Large intestine (tissue), 3 donors: Measurements from ENCODE around the gene NR1I2. TPM values are rescaled to one million over a fixed set of nuclear protein-coding genes. Genes with fewer than 3 reads are reported as not detected.

Source experiments
- DNase-seq, 2 donors: peaks; one replicate each; pipeline versions ENCODE4 v3.0.0 to v3.0.0-alpha.2; 2013
- H3K27ac ChIP-seq: one replicate; pipeline ENCODE4 v1.5.1; 2013; ENCODE audit warnings: low read length
- H3K27me3 ChIP-seq: 2 replicates; pipeline ENCODE4 v1.6.1; 2013; ENCODE audit warnings: low read length; ENCODE audit not compliant: control insufficient read depth, insufficient read depth
- H3K36me3 ChIP-seq: 2 replicates; pipeline ENCODE4 v1.6.1; 2013; ENCODE audit warnings: low read length; ENCODE audit not compliant: control insufficient read depth, insufficient read depth
- H3K4me1 ChIP-seq: one replicate; pipeline ENCODE4 v1.6.1; 2013; ENCODE audit warnings: low read length; ENCODE audit not compliant: control insufficient read depth, insufficient read depth
- H3K4me3 ChIP-seq: one replicate; pipeline ENCODE4 v1.5.1; 2013; ENCODE audit warnings: low read length
- H3K9me3 ChIP-seq: one replicate; pipeline ENCODE4 v1.6.1; 2013; ENCODE audit warnings: mild to moderate bottlenecking, low read depth, low read length, moderate library complexity; ENCODE audit not compliant: control insufficient read depth
- WGBS: methylation state at CpG from one replicate; pipeline ENCODE4 v1.1.5; 2013; ENCODE audit warnings: low lambda C conversion rate; ENCODE audit not compliant: insufficient coverage; 5-methylcytosine and 5-hydroxymethylcytosine counted together
- polyA plus RNA-seq: library from polyadenylated mRNA; unstranded; fragments of 120-200 nt; gene quantifications from one replicate; pipeline ENCODE4 v1.2.1, GENCODE V29; 2013

NR1I2 gene
- polyA plus RNA-seq, 1 donor = 89.1 TPM

- DNase-seq = no peak
- Histone ChIP-seq H3K27me3 (no peaks in the 10 kb centered on the region), H3K27ac (no peak overlapping the region), H3K4me3 (no peak overlapping the region), H3K36me3 (no peaks in the 10 kb centered on the region), H3K4me1 (no peaks in the 10 kb centered on the region), H3K9me3 (no peaks in the 10 kb centered on the region)
- whole genome bisulfite sequencing = no CpG with 5 or more reads among the region's 3 CpGs
Measured at GRCh38 chr3:119751423-119751822, 30.5 kb upstream of the NR1I2 start.

- H3K9me3 ChIP-seq = no peaks in the 10 kb centered on the region
- no peak for DNase-seq
- H3K36me3 ChIP-seq = no peaks in the 10 kb centered on the region
- H3K4me1 ChIP-seq = no peaks in the 10 kb centered on the region
- H3K27me3 ChIP-seq = no peaks in the 10 kb centered on the region
- no CpG with 5 or more reads among the region's 1 CpG for WGBS
- H3K27ac ChIP-seq = no peak overlapping the region
- no peak overlapping the region for H3K4me3 ChIP-seq
Measured at GRCh38 chr3:119759962-119760361, 21.9 kb upstream of the NR1I2 start.

GRCh38 chr3:119762876-119763275 is 19.0 kb upstream of the NR1I2 start:
- no peaks in the 10 kb centered on the region for H3K27me3 ChIP-seq
- H3K4me3 ChIP-seq = no peak overlapping the region
- 100% methylated on average over 2 of the region's 2 CpGs for WGBS
- no peak for DNase-seq
- peaks cover under 1% of the 10 kb centered on the region for H3K9me3 ChIP-seq
- no peak overlapping the region for H3K27ac ChIP-seq
- H3K36me3 ChIP-seq = no peaks in the 10 kb centered on the region
- no peaks in the 10 kb centered on the region for H3K4me1 ChIP-seq

- no peak for DNase-seq
- H3K9me3 ChIP-seq = peaks cover 7% of the 10 kb centered on the region
- no peaks in the 10 kb centered on the region for H3K4me1 ChIP-seq
- no peaks in the 10 kb centered on the region for H3K27me3 ChIP-seq
- no peaks in the 10 kb centered on the region for H3K36me3 ChIP-seq
- no peak overlapping the region for H3K4me3 ChIP-seq
- H3K27ac ChIP-seq = no peak overlapping the region
Measured at GRCh38 chr3:119763466-119763865, 18.4 kb upstream of the NR1I2 start.

- WGBS = 100% methylated on average over 1 of the region's 1 CpG
- H3K4me3 ChIP-seq = no peak overlapping the region
- no peak for DNase-seq
- peaks cover 9% of the 10 kb centered on the region for H3K9me3 ChIP-seq
- no peaks in the 10 kb centered on the region for H3K4me1 ChIP-seq
- H3K36me3 ChIP-seq = no peaks in the 10 kb centered on the region
- H3K27me3 ChIP-seq = no peaks in the 10 kb centered on the region
- H3K27ac ChIP-seq = no peak overlapping the region
Measured at GRCh38 chr3:119765239-119765638, 16.7 kb upstream of the NR1I2 start.

- Histone ChIP-seq H3K4me3 (no peak overlapping the region), H3K36me3 (no peaks in the 10 kb centered on the region), H3K27ac (no peak overlapping the region), H3K9me3 (peaks cover 9% of the 10 kb centered on the region), H3K4me1 (no peaks in the 10 kb centered on the region), H3K27me3 (no peaks in the 10 kb centered on the region)
- WGBS = no CpG with 5 or more reads among the region's 6 CpGs
- DNase-seq = no peak
Measured at GRCh38 chr3:119767936-119768601, 13.8 kb upstream of the NR1I2 start.

- Histone ChIP-seq H3K27me3 (no peaks in the 10 kb centered on the region), H3K4me3 (no peak overlapping the region), H3K4me1 (no peaks in the 10 kb centered on the region), H3K27ac (no peak overlapping the region), H3K36me3 (no peaks in the 10 kb centered on the region), H3K9me3 (peaks cover 9% of the 10 kb centered on the region)
- DNase-seq = no peak
- 100% methylated on average over 1 of the region's 9 CpGs for WGBS
Measured at GRCh38 chr3:119768668-119769393, 13.1 kb upstream of the NR1I2 start.

GRCh38 chr3:119769394-119770149 is 12.3 kb upstream of the NR1I2 start:
- DNase-seq = no peak
- Histone ChIP-seq H3K9me3 (peaks cover 9% of the 10 kb centered on the region), H3K36me3 (no peaks in the 10 kb centered on the region), H3K27ac (no peak overlapping the region), H3K4me1 (no peaks in the 10 kb centered on the region), H3K27me3 (no peaks in the 10 kb centered on the region), H3K4me3 (no peak overlapping the region)
- WGBS = no CpG with 5 or more reads among the region's 8 CpGs

GRCh38 chr3:119774444-119774843 is 7.5 kb upstream of the NR1I2 start:
- Histone ChIP-seq H3K27me3 (no peaks in the 10 kb centered on the region), H3K36me3 (no peaks in the 10 kb centered on the region), H3K4me3 (no peak overlapping the region), H3K9me3 (peaks cover 8% of the 10 kb centered on the region), H3K27ac (no peak overlapping the region), H3K4me1 (no peaks in the 10 kb centered on the region)
- WGBS = no CpG with 5 or more reads among the region's 2 CpGs
- no peak for DNase-seq

GRCh38 chr3:119776304-119776703 is 5.6 kb upstream of the NR1I2 start:
- Histone ChIP-seq H3K27me3 (no peaks in the 10 kb centered on the region), H3K27ac (no peak overlapping the region), H3K36me3 (no peaks in the 10 kb centered on the region), H3K4me1 (peaks cover 15% of the 10 kb centered on the region), H3K9me3 (peaks cover 8% of the 10 kb centered on the region), H3K4me3 (no peak overlapping the region)
- WGBS = no CpG with 5 or more reads among the region's 1 CpG
- DNase-seq = no peak
